Measurements from ENCODE around the gene ITFG2.

The ITFG2 gene

GRCh38 chr12:2795291-2796186 is 16.9 kb upstream of the ITFG2 start:
- peak; percentile 93 for DNase-seq

- no peak for DNase-seq
Observed at GRCh38 chr12:2796187-2796666, 16.2 kb upstream of the ITFG2 start.

GRCh38 chr12:2797721-2798418 is 14.6 kb upstream of the ITFG2 start:
- DNase-seq, result peak; percentile 44

GRCh38 chr12:2800046-2800570 is 12.4 kb upstream of the ITFG2 start:
- peak; percentile 36 for DNase-seq

- DNase-seq, result peak; percentile 53
Observed at GRCh38 chr12:2801044-2801783, 11.3 kb upstream of the ITFG2 start.

- no peak for DNase-seq
Observed at GRCh38 chr12:2803635-2804392, 8.7 kb upstream of the ITFG2 start.

- DNase-seq, result peak; percentile 31
Observed at GRCh38 chr12:2804393-2805142, 7.9 kb upstream of the ITFG2 start.

GRCh38 chr12:2805143-2805520 is 7.3 kb upstream of the ITFG2 start:
- DNase-seq, result no peak

- DNase-seq, result no peak
Observed at GRCh38 chr12:2806700-2807099, 5.8 kb upstream of the ITFG2 start.

GRCh38 chr12:2811801-2812200 is 667 bp upstream of the ITFG2 start:
- DNase-seq, result no peak

- DNase-seq, result peak; percentile 78
Observed at GRCh38 chr12:2813214-2814185, 1.0 kb downstream of the ITFG2 start.

- DNase-seq, result no peak
Observed at GRCh38 chr12:2819810-2820209, 7.3 kb downstream of the ITFG2 start.

- no peak for DNase-seq
Observed at GRCh38 chr12:2820432-2820831, 8.0 kb downstream of the ITFG2 start.

- DNase-seq, result no peak
Observed at GRCh38 chr12:2823483-2823882, 11.0 kb downstream of the ITFG2 start.

GRCh38 chr12:2824541-2824940 is 12.1 kb downstream of the ITFG2 start:
- no peak for DNase-seq

- no peak for DNase-seq
Observed at GRCh38 chr12:2825132-2825531, 12.7 kb downstream of the ITFG2 start.

GRCh38 chr12:2826036-2826435 is 13.6 kb downstream of the ITFG2 start:
- no peak for DNase-seq

GRCh38 chr12:2826721-2827515 is 14.4 kb downstream of the ITFG2 start:
- DNase-seq, result no peak

GRCh38 chr12:2829275-2829674 is 16.8 kb downstream of the ITFG2 start:
- no peak for DNase-seq

Measured in activated effector memory CD4-positive, alpha-beta T cell treated with anti-CD3 and anti-CD28 coated beads, Interleukin-2, amount 50 U/mL, for 16 hours (primary cell).